Measurements from ENCODE around the gene HHATL.

Gene HHATL

DNA sequence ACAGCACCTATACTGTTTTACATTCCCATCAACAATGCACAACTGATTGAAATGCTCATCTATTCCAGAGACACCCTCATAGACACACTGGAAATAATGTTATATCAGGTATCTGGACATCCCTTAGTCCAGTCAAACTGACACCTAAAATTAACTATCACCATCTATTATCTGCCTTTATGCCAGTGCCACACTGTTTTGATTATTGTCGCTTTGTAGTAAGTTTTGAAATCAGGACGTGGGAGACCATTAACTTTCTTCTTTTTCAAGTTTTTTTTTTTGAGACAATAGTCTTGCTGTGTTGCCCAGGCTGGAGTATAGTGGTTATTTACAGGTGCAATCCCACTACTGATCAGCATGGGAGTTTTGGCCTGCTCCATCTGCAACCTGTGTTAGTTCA is 26.7 kb downstream of the HHATL start:
- POLR2A ChIA-PET, result no interaction called here
- CTCF ChIA-PET, result no interaction called here
- TF ChIP-seq NFRKB (IDR thresholded peaks at IDR 0.05) (no peak), ZNF384 (IDR thresholded peaks at IDR 0.05) (no peak), BHLHE40 (IDR thresholded peaks at IDR 0.05; ENCODE audit: borderline replicate concordance) (no peak), ELF4 (IDR thresholded peaks at IDR 0.05) (no peak), LEF1 (IDR thresholded peaks at IDR 0.05; ENCODE audit: borderline replicate concordance) (no peak), FOXM1 (IDR thresholded peaks at IDR 0.05; ENCODE audit: borderline replicate concordance) (no peak), SP1 (IDR thresholded peaks at IDR 0.05) (no peak), HDGF (IDR thresholded peaks at IDR 0.05; ENCODE audit: borderline replicate concordance) (no peak), SUZ12 (IDR thresholded peaks at IDR 0.05) (no peak)
- DNase-seq (ENCODE audit: extremely low spot score), result no peak

GRCh38 chr3:42674146-42674545 is 28.5 kb downstream of the HHATL start:
- ChIA-PET CTCF (no interaction called here), POLR2A (no interaction called here)
- no peak for DNase-seq (ENCODE audit: extremely low spot score)
- TF ChIP-seq SP1 (IDR thresholded peaks at IDR 0.05) (no peak), SUZ12 (IDR thresholded peaks at IDR 0.05) (no peak), PKNOX1 (IDR thresholded peaks at IDR 0.05) (no peak), FOXA1 (IDR thresholded peaks at IDR 0.05) (no peak), BHLHE40 (IDR thresholded peaks at IDR 0.05; ENCODE audit: borderline replicate concordance) (no peak), FOXK2 (IDR thresholded peaks at IDR 0.05) (no peak)

DNA sequence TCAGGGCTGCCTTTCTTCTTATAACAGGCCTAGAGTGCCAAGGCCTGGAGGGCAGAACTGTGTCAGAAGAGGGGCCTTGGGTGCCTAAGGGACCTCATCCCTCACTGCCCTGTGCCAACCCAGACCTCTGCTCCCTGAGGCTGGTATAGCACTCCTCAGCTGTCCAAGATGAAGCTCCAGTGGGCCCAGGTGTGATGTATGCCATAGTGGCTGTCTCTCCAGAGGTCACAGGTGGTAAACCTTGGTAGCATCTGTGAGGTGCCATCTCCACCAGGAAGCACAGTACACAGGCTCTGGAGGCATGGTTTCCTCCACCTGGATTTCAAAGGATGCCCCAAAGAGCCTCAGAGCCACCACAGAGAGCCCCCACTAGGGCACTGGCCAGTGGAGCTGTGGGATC is 29.5 kb downstream of the HHATL start:
- no peak for TF ChIP-seq FOXK2 (IDR thresholded peaks at IDR 0.05)
- no peak for TF ChIP-seq CTBP1 (IDR thresholded peaks at IDR 0.05; ENCODE audit: borderline replicate concordance)
- no peak for TF ChIP-seq BHLHE40 (IDR thresholded peaks at IDR 0.05; ENCODE audit: borderline replicate concordance)
- TF ChIP-seq ELF4 (IDR thresholded peaks at IDR 0.05), result no peak
- no peak for TF ChIP-seq FOXM1 (IDR thresholded peaks at IDR 0.05; ENCODE audit: borderline replicate concordance)
- no peak for TF ChIP-seq L3MBTL2 (conservative IDR thresholded peaks at IDR 0.05)
- TF ChIP-seq SUZ12 (IDR thresholded peaks at IDR 0.05), result no peak
- TF ChIP-seq LEF1 (IDR thresholded peaks at IDR 0.05; ENCODE audit: borderline replicate concordance), result no peak
- no peak for TF ChIP-seq ARNT (IDR thresholded peaks at IDR 0.05)
- no peak for TF ChIP-seq PKNOX1 (IDR thresholded peaks at IDR 0.05)
- TF ChIP-seq FOXA1 (IDR thresholded peaks at IDR 0.05), result no peak
- TF ChIP-seq HDGF (IDR thresholded peaks at IDR 0.05; ENCODE audit: borderline replicate concordance), result no peak
- TF ChIP-seq TARDBP (IDR thresholded peaks at IDR 0.05), result no peak
- no peak for TF ChIP-seq ZNF384 (IDR thresholded peaks at IDR 0.05)
- TF ChIP-seq NFRKB (IDR thresholded peaks at IDR 0.05), result no peak
- no peak for TF ChIP-seq SP1 (IDR thresholded peaks at IDR 0.05)
- CTCF ChIA-PET, result no interaction called here
- DNase-seq (ENCODE audit: extremely low spot score), result no peak
- POLR2A ChIA-PET, result no interaction called here

- TF ChIP-seq LEF1 (IDR thresholded peaks at IDR 0.05; ENCODE audit: borderline replicate concordance) (no peak), L3MBTL2 (conservative IDR thresholded peaks at IDR 0.05) (no peak), TARDBP (IDR thresholded peaks at IDR 0.05) (no peak), SP1 (IDR thresholded peaks at IDR 0.05) (no peak), BHLHE40 (IDR thresholded peaks at IDR 0.05; ENCODE audit: borderline replicate concordance) (no peak), HDGF (IDR thresholded peaks at IDR 0.05; ENCODE audit: borderline replicate concordance) (no peak), FOXA1 (IDR thresholded peaks at IDR 0.05) (no peak), PKNOX1 (IDR thresholded peaks at IDR 0.05) (no peak), SUZ12 (IDR thresholded peaks at IDR 0.05) (no peak), CTBP1 (IDR thresholded peaks at IDR 0.05; ENCODE audit: borderline replicate concordance) (no peak)
- CTCF ChIA-PET, result no interaction called here
- POLR2A ChIA-PET, result no interaction called here
- DNase-seq (ENCODE audit: extremely low spot score), result no peak
Observed at GRCh38 chr3:42672515-42672914, 30.1 kb downstream of the HHATL start.

DNA sequence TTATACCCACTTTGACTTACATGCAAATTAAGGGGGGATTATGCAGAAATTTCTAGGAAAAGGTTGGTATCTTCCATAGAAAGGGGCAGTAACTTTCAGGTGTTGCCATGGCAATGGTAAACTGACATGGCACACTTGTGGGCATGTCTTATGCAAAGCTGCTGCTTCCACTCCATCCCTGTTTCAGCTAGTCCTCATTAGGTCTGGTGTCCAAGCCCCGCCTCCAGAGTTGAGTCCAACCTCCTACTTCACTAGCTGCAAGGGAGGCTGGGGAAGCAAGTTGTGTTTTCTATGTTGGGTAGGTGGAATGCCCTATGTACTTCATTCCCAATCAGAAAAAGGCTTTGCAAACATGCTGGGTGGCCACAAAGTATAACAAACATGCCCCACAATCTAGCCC is 31.9 kb downstream of the HHATL start:
- ChIA-PET CTCF (no interaction called here), POLR2A (no interaction called here)
- no peak for TF ChIP-seq ARNT (IDR thresholded peaks at IDR 0.05)
- TF ChIP-seq HDGF (IDR thresholded peaks at IDR 0.05; ENCODE audit: borderline replicate concordance), result no peak
- no peak for TF ChIP-seq FOXA1 (IDR thresholded peaks at IDR 0.05)
- no peak for TF ChIP-seq CTBP1 (IDR thresholded peaks at IDR 0.05; ENCODE audit: borderline replicate concordance)
- no peak for TF ChIP-seq FOXK2 (IDR thresholded peaks at IDR 0.05)
- no peak for TF ChIP-seq FOXM1 (IDR thresholded peaks at IDR 0.05; ENCODE audit: borderline replicate concordance)
- TF ChIP-seq SUZ12 (IDR thresholded peaks at IDR 0.05), result no peak
- TF ChIP-seq ZNF384 (IDR thresholded peaks at IDR 0.05), result no peak
- TF ChIP-seq ELF4 (IDR thresholded peaks at IDR 0.05), result no peak
- TF ChIP-seq NFRKB (IDR thresholded peaks at IDR 0.05), result no peak
- no peak for TF ChIP-seq BHLHE40 (IDR thresholded peaks at IDR 0.05; ENCODE audit: borderline replicate concordance)
- DNase-seq (ENCODE audit: extremely low spot score), result no peak

- POLR2A ChIA-PET, result no interaction called here
- no peak for DNase-seq (ENCODE audit: extremely low spot score)
- CTCF ChIA-PET, result no interaction called here
- no peak for TF ChIP-seq ELF4 (IDR thresholded peaks at IDR 0.05)
- TF ChIP-seq TARDBP (IDR thresholded peaks at IDR 0.05), result no peak
- TF ChIP-seq PKNOX1 (IDR thresholded peaks at IDR 0.05), result no peak
- no peak for TF ChIP-seq FOXK2 (IDR thresholded peaks at IDR 0.05)
- TF ChIP-seq HDGF (IDR thresholded peaks at IDR 0.05; ENCODE audit: borderline replicate concordance), result no peak
- TF ChIP-seq ARNT (IDR thresholded peaks at IDR 0.05), result no peak
- no peak for TF ChIP-seq FOXM1 (IDR thresholded peaks at IDR 0.05; ENCODE audit: borderline replicate concordance)
- TF ChIP-seq NFRKB (IDR thresholded peaks at IDR 0.05), result no peak
- TF ChIP-seq SP1 (IDR thresholded peaks at IDR 0.05), result no peak
- no peak for TF ChIP-seq CTBP1 (IDR thresholded peaks at IDR 0.05; ENCODE audit: borderline replicate concordance)
- no peak for TF ChIP-seq L3MBTL2 (conservative IDR thresholded peaks at IDR 0.05)
- no peak for TF ChIP-seq ZNF384 (IDR thresholded peaks at IDR 0.05)
- TF ChIP-seq LEF1 (IDR thresholded peaks at IDR 0.05; ENCODE audit: borderline replicate concordance), result no peak
- TF ChIP-seq BHLHE40 (IDR thresholded peaks at IDR 0.05; ENCODE audit: borderline replicate concordance), result no peak
- no peak for TF ChIP-seq SUZ12 (IDR thresholded peaks at IDR 0.05)
- no peak for TF ChIP-seq FOXA1 (IDR thresholded peaks at IDR 0.05)
Observed at GRCh38 chr3:42670051-42670576, 32.5 kb downstream of the HHATL start.
